ENCODE measurements around the gene ZNF276. TPM values are rescaled to one million over a fixed set of nuclear protein-coding genes. Genes with fewer than 3 reads are reported as not detected.

The ZNF276 gene
- total RNA-seq, 1 experiment from 2014 or later: 32.7 TPM

GRCh38 chr16:89708481-89708931 lies 12.8 kb upstream of the ZNF276 start:
- CTCF ChIA-PET: interaction anchor here (0.7 to 1.9 kb wide), 3 partner anchors 8 to 152 kb away, joined by 3 to 7 read pairs (median 4); no protein-coding TSS in a partner anchor
- intact Hi-C loops (cut with micrococcal nuclease): no loop called here
- no peaks in the 10 kb centered on the region for H3K9me3 Mint-ChIP-seq (ENCODE audit: unreplicated experiment)
- no peak overlapping the region for H3K4me3 Mint-ChIP-seq (ENCODE audit: unreplicated experiment)
- no peak for DNase-seq (ENCODE audit: unreplicated experiment)
- H3K36me3 Mint-ChIP-seq (ENCODE audit: insufficient read depth, unreplicated experiment): peaks cover 4% of the 10 kb centered on the region
- no peaks in the 10 kb centered on the region for H3K27me3 Mint-ChIP-seq (ENCODE audit: insufficient read depth, unreplicated experiment)
- no peak overlapping the region for H3K27ac Mint-ChIP-seq (ENCODE audit: low read depth, unreplicated experiment)
- no peaks in the 10 kb centered on the region for H3K4me1 Mint-ChIP-seq (ENCODE audit: insufficient read depth, unreplicated experiment)
- no peak for TF ChIP-seq CTCF (IDR thresholded peaks at IDR 0.05; ENCODE audit: unreplicated experiment)
- POLR2A ChIA-PET: interaction anchor here (2.3 kb wide), 1 partner anchor 8 kb away, joined by 7 read pairs; no protein-coding TSS in a partner anchor
- no TSS peak for BruUV-seq (replicated peaks)

GRCh38 chr16:89709166-89709565 lies 12.2 kb upstream of the ZNF276 start:
- no peaks in the 10 kb centered on the region for H3K9me3 Mint-ChIP-seq (ENCODE audit: unreplicated experiment)
- H3K27ac Mint-ChIP-seq (ENCODE audit: low read depth, unreplicated experiment): no peak overlapping the region
- TF ChIP-seq CTCF (IDR thresholded peaks at IDR 0.05; ENCODE audit: unreplicated experiment): no peak
- no peak overlapping the region for H3K4me3 Mint-ChIP-seq (ENCODE audit: unreplicated experiment)
- intact Hi-C loops (cut with micrococcal nuclease): no loop called here
- H3K36me3 Mint-ChIP-seq (ENCODE audit: insufficient read depth, unreplicated experiment): peaks cover 10% of the 10 kb centered on the region
- no peaks in the 10 kb centered on the region for H3K27me3 Mint-ChIP-seq (ENCODE audit: insufficient read depth, unreplicated experiment)
- POLR2A ChIA-PET: interaction anchor here (1.1 to 2.3 kb wide), 3 partner anchors 9 to 14 kb away, joined by 3 to 7 read pairs (median 3); no protein-coding TSS in a partner anchor
- no peaks in the 10 kb centered on the region for H3K4me1 Mint-ChIP-seq (ENCODE audit: insufficient read depth, unreplicated experiment)
- BruUV-seq (replicated peaks): no TSS peak
- DNase-seq (ENCODE audit: unreplicated experiment): no peak
- CTCF ChIA-PET: interaction anchor here (0.6 to 1.9 kb wide), 5 partner anchors 9 to 156 kb away, joined by 3 to 7 read pairs (median 4); no protein-coding TSS in a partner anchor

- DNase-seq (ENCODE audit: unreplicated experiment): no peak
- Mint-ChIP-seq H3K36me3 (ENCODE audit: insufficient read depth, unreplicated experiment) (peaks cover 17% of the 10 kb centered on the region), H3K27ac (ENCODE audit: low read depth, unreplicated experiment) (no peak overlapping the region), H3K27me3 (ENCODE audit: insufficient read depth, unreplicated experiment) (no peaks in the 10 kb centered on the region), H3K9me3 (ENCODE audit: unreplicated experiment) (no peaks in the 10 kb centered on the region), H3K4me3 (ENCODE audit: unreplicated experiment) (no peak overlapping the region), H3K4me1 (ENCODE audit: insufficient read depth, unreplicated experiment) (no peaks in the 10 kb centered on the region)
- BruUV-seq (replicated peaks): no TSS peak
- intact Hi-C loops (cut with micrococcal nuclease): no loop called here
- POLR2A ChIA-PET: interaction anchor here (0.9 to 2.3 kb wide), 5 partner anchors 7 to 15 kb away, joined by 3 to 7 read pairs (median 3); partner anchors contain the start of gene VPS9D1
- no peak for TF ChIP-seq CTCF (IDR thresholded peaks at IDR 0.05; ENCODE audit: unreplicated experiment)
- CTCF ChIA-PET: interaction anchor here (0.7 to 1.9 kb wide), 4 partner anchors 10 to 150 kb away, joined by 3 to 7 read pairs (median 4); no protein-coding TSS in a partner anchor
Measured at GRCh38 chr16:89709716-89710432, 11.5 kb upstream of the ZNF276 start.

Data from MCF 10A (cell line).